Chondrocyte (in vitro differentiated cells): ENCODE results near the gene VTCN1. TPM values are rescaled to one million over a fixed set of nuclear protein-coding genes. Genes with fewer than 3 reads are reported as not detected.
"Not testable (repeated sequence)": the region's sequence is repeated elsewhere in the genome, so short reads cannot be mapped to it uniquely, and the experiment has no call there.

Experiments used
- DNase-seq: peaks from one replicate; pipeline ENCODE4 v3.0.0; 2021; ENCODE audit warnings: mixed read lengths, low spot score
- H3K27ac Mint-ChIP-seq: one replicate; pipeline ENCODE4 v1.8.0; 2021; ENCODE audit warnings: mild to moderate bottlenecking, moderate library complexity, mixed read lengths; ENCODE audit not compliant: unreplicated experiment
- H3K27me3 Mint-ChIP-seq: 2 replicates; pipeline ENCODE4 v1.8.0; 2021; ENCODE audit warnings: low read depth, mixed read lengths
- H3K36me3 Mint-ChIP-seq: 2 replicates; pipeline ENCODE4 v1.8.0; 2021; ENCODE audit warnings: low read depth, mixed read lengths
- H3K4me1 Mint-ChIP-seq: 2 replicates; pipeline ENCODE4 v1.8.0; 2021; ENCODE audit warnings: low read depth, mild to moderate bottlenecking, mixed read lengths
- H3K4me3 Mint-ChIP-seq: one replicate; pipeline ENCODE4 v1.8.0; 2021; ENCODE audit warnings: mild to moderate bottlenecking, moderate library complexity, mixed read lengths; ENCODE audit not compliant: unreplicated experiment
- H3K9me3 Mint-ChIP-seq: 2 replicates; pipeline ENCODE4 v1.8.0; 2021; ENCODE audit warnings: low read depth, mixed read lengths
- CTCF ChIP-seq: fragments of 200-600 bp; sonication (generic); IDR thresholded peaks from 2 replicates; pipeline ENCODE4 v1.5.0; 2021; ENCODE audit warnings: antibody characterized with exemption, mild to moderate bottlenecking, moderate library complexity
- total RNA-seq: library from RNA; stranded (reverse); gene quantifications from 3 replicates; pipeline ENCODE4 v1.2.1, GENCODE V29; 2021

VTCN1 gene
- total RNA-seq, 1 donor from 2014 or later = not detected

DNA sequence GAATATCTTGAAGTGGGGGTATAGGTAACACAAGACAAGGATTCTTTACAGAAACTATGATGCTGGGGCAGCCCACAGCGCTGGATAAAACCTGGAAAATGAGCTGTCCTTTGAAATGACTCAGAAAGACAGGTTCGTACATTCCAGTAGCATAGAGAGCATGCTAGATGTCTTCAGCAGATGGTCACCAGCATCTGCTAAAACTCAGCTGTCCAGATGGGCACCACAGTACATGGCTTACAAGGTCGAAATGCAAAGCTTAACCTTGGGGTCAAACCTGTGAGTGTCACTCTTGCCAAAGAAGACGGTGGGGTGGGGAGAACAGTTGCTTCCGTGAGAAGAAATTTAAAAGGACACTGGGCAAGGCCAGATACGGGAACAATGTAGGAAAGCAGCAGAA lies 47.9 kb downstream of the VTCN1 start:
- peaks cover 3% of the 10 kb centered on the region for H3K9me3 Mint-ChIP-seq
- H3K27me3 Mint-ChIP-seq = no peaks in the 10 kb centered on the region
- no peak for TF ChIP-seq CTCF
- H3K4me3 Mint-ChIP-seq = no peak overlapping the region
- no peak for DNase-seq
- H3K36me3 Mint-ChIP-seq = peaks cover under 1% of the 10 kb centered on the region
- peaks cover 10% of the 10 kb centered on the region for H3K4me1 Mint-ChIP-seq
- H3K27ac Mint-ChIP-seq = peak overlapping the region; percentile 65

- no peaks in the 10 kb centered on the region for H3K27me3 Mint-ChIP-seq
- no peak for TF ChIP-seq CTCF
- no peak overlapping the region for H3K4me3 Mint-ChIP-seq
- H3K4me1 Mint-ChIP-seq = peaks cover 10% of the 10 kb centered on the region
- DNase-seq = no peak
- no peaks in the 10 kb centered on the region for H3K36me3 Mint-ChIP-seq
- no peak overlapping the region for H3K27ac Mint-ChIP-seq
- no peaks in the 10 kb centered on the region for H3K9me3 Mint-ChIP-seq
These were observed 48.8 kb downstream of the VTCN1 start for GRCh38 chr1:117161887-117162286.

- DNase-seq, H3K36me3 Mint-ChIP-seq, H3K9me3 Mint-ChIP-seq, H3K4me3 Mint-ChIP-seq, H3K27ac Mint-ChIP-seq, H3K27me3 Mint-ChIP-seq: not testable (repeated sequence)
- H3K4me1 Mint-ChIP-seq = peaks cover 28% of the 10 kb centered on the region
These were observed 59.4 kb downstream of the VTCN1 start for GRCh38 chr1:117151305-117151704.

- DNase-seq = no peak
- Mint-ChIP-seq H3K36me3 (no peaks in the 10 kb centered on the region), H3K27ac (no peak overlapping the region), H3K9me3 (peaks cover 5% of the 10 kb centered on the region), H3K4me3 (no peak overlapping the region), H3K4me1 (peaks cover 33% of the 10 kb centered on the region), H3K27me3 (no peaks in the 10 kb centered on the region)
- TF ChIP-seq CTCF = peak; percentile 48
These were observed 60.4 kb downstream of the VTCN1 start for GRCh38 chr1:117150316-117150715.

GRCh38 chr1:117147856-117148588 lies 62.7 kb downstream of the VTCN1 start:
- H3K4me3 Mint-ChIP-seq = no peak overlapping the region
- no peak for TF ChIP-seq CTCF
- no peaks in the 10 kb centered on the region for H3K36me3 Mint-ChIP-seq
- no peaks in the 10 kb centered on the region for H3K27me3 Mint-ChIP-seq
- peaks cover 33% of the 10 kb centered on the region for H3K4me1 Mint-ChIP-seq
- DNase-seq = no peak
- peaks cover 5% of the 10 kb centered on the region for H3K9me3 Mint-ChIP-seq
- H3K27ac Mint-ChIP-seq = peak overlapping the region; percentile 87

GRCh38 chr1:117147341-117147831 lies 63.3 kb downstream of the VTCN1 start:
- no peaks in the 10 kb centered on the region for H3K36me3 Mint-ChIP-seq
- no peak for DNase-seq
- peaks cover 33% of the 10 kb centered on the region for H3K4me1 Mint-ChIP-seq
- H3K4me3 Mint-ChIP-seq = no peak overlapping the region
- no peak for TF ChIP-seq CTCF
- H3K27ac Mint-ChIP-seq = peak overlapping the region; percentile 87
- peaks cover 5% of the 10 kb centered on the region for H3K9me3 Mint-ChIP-seq
- H3K27me3 Mint-ChIP-seq = no peaks in the 10 kb centered on the region
